DMS 273 (cell line): Measurements from ENCODE around the gene UGT2B7.
"Not testable (repeated sequence)": the region's sequence is repeated elsewhere in the genome, so short reads cannot be mapped to it uniquely, and the experiment has no call there.

Source experiments
- DNase-seq: peaks from one replicate; lab custom pipeline; 2025; ENCODE audit not compliant: unreplicated experiment; lab: John Stamatoyannopoulos, UW

The UGT2B7 gene

DNA sequence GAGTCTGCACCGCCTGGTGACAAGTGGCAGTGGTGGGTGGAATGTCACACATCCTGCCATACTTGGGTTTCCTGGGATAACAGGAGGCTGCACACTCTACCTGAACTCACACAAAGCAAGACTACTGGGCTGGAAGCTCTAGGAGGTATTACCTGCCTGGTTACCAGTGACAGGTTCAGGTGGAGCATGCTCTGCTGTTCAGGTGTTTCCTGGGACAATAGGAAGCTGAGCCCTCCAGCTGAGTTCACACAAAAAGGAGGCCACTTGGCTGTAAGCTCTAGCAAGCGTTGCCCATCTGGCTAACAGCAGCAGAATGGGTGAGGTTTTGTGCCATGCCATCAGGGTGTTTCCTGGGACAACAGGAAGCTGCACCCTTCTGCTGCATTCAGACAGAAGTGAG is 17.4 kb upstream of the UGT2B7 start:
- DNase-seq = no peak

DNA sequence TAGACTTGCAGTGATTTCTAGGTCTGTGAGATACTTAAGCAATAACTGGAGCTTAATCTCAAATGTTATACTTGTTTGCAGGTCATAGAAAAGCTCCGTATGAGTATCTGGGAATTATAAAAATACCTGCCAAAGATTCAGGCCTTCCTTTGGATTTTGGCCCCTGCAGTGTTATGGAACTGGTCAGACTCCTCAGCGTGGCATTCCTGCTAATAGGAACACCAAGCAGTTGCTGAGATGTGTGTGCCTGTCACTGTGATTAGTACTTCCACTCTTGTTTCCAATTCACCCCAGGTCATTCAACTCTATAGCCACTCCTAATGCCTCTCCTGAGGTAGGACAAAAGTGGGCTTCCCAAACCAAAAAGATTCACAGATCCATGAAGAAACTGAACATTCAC is 7.8 kb upstream of the UGT2B7 start:
- no peak for DNase-seq

DNA sequence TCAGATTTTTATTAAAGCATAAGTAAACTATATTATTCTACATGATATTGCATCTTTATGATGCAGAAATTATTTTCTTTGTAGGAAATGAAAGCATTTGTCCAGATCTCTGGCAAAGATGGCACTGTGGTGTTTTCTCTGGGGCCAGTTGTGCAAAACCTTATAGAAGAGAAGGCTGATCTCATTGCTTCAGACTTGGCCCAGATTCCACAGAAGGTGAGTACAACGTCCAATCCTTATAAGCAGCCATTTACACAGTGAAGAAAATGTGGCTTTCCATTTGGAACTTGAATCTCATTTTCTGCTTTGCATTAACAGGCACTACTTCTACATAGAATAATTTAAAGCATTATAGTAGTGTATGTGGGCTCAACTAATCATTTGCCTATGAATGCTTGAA is 6.9 kb upstream of the UGT2B7 start:
- DNase-seq = no peak

DNA sequence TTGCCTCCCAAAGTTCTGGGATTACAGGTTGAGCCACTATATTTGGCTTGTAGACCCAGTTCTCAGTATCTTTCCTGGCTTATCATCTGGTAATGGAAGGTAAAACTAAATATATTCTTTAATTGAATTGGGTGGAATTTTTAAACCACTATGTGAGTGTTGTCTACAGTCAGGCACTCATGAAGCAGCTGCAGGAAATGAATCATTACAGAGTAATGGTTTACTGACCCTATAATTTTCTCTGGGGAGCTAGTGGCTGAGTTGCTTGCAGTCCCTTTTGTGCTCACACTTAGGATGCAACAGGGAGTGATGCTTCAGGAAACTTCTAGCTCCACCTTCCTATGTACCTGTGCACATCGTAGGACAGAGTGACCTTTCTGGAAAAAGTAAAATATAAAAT is 4.1 kb upstream of the UGT2B7 start:
- no peak for DNase-seq

DNA sequence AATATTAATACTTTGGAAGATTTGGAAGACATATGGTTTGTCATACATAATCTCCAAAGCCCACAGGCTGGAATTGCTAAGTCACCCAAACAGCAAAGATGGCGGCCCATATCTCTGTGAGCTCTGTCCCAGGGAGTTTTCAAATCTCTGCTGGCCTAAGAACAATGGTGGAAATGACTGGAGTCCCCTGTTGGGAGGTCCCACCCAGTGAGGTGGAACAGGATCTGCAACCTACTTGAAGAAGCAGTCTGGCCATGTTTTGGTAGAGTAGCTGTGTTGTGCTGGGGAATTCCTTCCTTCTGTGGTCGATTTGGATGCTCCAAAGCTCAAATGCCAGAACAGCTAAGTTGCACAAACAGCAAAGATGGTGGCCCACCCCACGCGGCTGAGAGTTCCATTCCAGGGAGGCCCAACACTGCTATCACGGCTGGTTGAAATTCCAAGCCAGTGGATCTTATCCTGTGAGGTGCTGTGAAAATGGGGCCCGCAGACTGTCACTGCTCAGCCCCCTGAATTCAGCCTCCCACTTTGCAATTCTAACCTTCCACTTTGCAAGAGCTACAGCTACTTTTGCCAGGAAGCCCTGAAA is 3.2 kb upstream of the UGT2B7 start:
- no peak for DNase-seq

DNA sequence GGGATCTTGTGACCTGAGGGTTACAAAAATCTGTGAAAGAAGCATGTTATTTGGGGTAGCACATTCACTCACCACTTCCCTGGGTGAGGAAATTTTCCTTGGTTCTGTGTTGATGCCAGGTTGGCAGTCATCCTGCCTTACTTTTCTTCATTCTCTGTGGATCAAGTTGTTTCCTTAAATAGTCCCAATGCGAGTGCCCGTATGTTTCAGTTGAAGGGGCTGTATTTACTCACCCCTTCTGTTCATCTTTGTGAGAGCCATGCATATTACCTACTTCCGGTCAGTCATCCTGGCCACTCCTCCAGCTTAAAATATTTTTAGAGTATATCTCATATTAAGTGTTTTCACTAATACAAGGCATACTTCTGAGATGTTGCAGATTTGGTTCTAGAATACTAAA is 2.6 kb upstream of the UGT2B7 start:
- DNase-seq = no peak

DNA sequence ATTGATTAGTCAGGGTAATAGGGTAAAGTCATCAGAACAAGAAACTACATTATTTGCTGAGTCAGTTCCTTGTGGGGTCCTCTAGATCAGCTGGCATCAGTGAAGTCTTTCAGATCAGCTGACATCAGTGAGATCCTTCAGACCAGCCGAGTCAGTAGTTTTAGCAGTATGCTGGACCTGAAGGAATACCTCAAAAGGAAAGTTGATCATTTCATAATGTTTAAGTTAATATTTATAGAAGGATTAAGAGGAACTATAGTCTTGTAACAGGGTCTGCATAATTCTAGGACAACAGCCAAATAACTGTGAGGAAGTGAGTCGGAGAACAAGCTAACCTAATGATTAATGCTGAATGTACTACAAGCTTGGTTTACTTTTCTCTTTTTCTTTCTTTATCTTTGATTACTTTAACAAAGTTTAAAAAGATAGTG is 958 bp upstream of the UGT2B7 start:
- no peak for DNase-seq

DNA sequence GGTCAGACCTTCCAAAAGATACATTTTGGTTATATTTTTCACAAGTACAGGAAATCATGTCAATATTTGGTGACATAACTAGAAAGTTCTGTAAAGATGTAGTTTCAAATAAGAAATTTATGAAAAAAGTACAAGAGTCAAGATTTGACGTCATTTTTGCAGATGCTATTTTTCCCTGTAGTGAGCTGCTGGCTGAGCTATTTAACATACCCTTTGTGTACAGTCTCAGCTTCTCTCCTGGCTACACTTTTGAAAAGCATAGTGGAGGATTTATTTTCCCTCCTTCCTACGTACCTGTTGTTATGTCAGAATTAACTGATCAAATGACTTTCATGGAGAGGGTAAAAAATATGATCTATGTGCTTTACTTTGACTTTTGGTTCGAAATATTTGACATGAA is 536 bp downstream of the UGT2B7 start:
- no peak for DNase-seq

DNA sequence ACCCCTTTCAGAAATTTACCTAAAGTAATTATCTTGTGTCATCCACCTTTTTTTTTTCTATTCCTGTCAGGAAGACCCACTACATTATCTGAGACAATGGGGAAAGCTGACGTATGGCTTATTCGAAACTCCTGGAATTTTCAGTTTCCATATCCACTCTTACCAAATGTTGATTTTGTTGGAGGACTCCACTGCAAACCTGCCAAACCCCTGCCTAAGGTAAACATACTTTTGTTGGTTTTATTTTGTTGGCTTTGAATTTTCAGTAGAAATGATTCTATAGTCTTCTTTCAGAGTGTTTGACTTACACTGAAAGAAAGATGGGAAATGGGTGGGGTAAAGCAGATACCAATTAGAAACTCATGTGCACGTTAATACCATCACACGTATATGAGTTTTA is 2.2 kb downstream of the UGT2B7 start:
- no peak for DNase-seq

DNA sequence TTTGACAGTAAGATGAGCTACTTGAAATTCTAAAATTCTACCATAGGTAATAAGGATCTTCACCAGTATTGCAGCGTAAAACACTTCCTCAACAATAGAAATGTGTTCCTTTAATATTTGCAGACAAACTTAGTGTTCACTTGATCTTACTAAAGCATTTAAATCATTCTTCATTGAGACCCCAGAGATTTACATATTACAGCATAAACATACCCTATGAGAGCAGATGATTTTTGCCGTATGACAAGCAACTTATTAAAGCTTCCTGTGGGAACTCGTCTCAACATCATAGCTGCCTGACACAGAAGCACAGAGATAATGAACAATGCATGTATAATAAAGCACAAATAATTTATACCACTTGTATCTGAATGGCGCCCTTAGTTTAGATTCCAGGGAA is 3.6 kb downstream of the UGT2B7 start:
- DNase-seq = no peak

DNA sequence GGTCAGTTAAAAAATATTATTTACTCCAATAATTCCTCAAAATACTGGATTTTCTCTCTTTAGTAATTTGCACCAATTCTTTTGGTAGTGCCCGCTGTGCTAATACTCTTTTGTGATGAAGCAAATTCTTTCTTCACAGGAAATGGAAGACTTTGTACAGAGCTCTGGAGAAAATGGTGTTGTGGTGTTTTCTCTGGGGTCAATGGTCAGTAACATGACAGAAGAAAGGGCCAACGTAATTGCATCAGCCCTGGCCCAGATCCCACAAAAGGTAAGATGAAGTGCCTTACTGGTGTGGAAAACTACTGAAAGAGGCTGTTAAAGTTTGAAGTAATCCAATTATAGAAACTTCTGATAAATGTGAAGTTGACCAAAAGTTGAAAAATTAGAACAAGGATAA is 6.4 kb downstream of the UGT2B7 start:
- DNase-seq = not testable (repeated sequence)

DNA sequence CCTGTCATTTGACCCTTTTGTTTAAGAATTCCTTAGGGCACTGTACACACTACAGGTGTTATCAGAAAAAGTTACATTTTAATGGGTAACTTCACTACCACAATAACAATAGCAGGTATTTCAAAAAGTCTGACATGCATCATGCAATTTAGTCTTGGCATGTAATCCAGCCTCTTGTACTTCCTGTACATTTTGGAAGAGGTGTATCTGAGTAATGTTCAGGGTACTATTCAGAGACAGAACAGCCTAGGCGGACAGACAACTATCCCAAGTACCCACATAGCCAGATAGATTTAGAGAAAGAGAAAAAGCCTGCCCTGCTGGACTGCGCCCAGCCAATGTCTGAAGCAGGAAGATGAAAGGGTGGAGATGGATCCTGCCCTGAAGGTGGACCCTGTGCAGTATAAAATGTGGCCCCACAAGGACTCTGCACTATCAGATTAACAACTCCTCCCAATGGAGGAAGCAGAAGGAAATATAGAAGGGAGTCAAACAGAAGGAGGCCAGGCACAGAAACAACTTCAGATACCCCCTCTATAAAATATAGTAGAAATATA is 8.5 kb downstream of the UGT2B7 start:
- no peak for DNase-seq

DNA sequence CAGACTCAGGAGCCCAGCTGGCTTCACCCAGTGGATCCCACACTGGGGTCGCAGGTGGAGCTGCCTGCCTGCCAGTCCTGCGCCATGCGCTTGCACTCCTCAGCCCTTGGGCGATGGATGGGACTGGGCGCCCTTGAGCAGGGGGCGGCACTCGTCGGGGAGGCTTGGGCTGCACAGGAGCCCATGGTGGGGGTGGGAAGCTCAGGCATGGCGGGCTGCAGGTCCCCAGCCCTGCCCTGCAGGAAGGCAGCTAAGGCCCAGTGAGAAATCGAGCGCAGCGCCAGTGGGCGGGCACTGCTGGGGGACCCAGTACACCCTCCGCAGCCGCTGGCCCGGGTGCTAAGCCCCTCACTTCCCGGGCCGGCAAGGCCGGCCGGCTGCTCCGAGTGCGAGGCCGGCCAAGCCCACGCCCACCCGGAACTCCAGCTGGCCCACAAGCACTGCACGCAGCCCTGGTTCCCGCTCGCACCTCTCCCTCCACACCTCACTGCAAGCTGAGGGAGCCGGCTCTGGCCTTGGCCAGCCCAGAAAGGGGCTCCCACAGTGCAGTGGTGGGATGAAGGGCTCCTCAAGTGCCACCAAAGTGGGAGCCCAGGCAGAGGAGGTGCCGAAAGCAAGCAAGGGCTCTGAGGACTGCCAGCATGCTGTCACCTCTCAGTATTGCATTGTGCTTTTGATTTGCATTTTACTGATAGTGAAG is 19.0 kb downstream of the UGT2B7 start:
- not testable (repeated sequence) for DNase-seq

DNA sequence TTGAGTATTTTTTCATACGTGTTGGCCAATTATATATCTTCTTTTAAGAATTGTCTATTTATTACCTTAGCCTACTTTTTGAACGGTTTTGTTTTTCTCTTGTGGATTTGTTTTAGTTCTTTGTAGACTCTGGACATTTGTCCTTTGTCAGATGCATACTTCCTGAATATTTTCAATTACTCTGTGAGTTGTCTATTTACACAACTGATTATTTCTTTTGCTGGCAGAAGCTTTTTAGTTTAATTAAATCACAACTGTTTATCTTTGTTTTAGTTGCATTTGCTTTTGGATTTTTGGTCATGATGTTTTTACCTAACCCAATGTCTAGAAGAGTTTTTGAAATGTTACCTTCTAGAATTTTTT is 19.6 kb downstream of the UGT2B7 start:
- no peak for DNase-seq

DNA sequence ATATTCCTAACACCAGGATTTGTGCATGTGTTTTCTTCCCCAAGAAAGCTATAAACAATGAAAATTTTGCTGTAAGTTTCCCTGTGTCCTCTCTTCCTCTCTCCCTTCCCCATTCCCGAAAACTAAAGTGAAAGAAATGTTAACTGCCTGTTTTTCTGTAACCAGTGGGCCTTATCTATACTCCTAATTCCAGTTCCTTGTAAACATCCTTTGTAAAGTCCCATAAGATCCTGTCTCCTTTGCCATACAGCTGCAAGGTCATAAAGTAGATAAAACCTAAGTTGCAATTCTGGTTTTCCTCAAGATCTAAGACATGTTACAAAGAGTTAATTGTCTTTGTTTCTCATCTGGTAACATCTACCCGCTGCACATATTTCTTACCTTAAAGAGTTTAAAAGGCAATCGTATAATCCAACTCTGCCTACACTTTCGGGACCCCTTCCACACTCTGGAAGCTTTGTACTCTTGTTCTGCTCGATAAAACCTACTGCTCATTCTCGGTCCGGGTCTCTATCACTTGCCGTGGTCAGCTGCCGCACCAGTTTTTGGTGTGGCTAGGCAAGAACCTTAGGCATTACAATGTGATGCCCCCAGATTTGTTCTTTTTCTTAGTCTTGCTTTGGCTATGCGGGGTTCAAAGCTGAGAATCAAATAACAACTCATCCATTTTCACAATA is 20.5 kb downstream of the UGT2B7 start:
- no peak for DNase-seq

DNA sequence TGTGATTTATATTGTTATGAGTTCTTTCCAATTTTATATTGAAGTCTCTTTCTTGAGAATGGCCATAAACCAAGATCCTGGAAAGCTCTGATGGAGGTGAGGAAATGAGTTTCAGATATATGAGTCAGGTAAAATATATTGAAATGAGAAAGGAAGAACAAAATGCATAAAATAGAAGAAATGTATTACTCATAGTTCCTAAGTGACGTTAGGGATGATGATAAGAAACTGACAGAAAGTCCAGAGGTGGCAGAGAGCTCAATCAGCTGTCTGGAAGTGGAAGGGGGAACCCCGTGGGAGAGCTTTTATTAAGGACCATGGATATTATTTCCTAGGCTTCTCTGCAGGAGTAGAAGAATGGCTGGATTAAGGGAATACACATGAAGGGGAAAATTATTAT is 24.6 kb downstream of the UGT2B7 start:
- no peak for DNase-seq

DNA sequence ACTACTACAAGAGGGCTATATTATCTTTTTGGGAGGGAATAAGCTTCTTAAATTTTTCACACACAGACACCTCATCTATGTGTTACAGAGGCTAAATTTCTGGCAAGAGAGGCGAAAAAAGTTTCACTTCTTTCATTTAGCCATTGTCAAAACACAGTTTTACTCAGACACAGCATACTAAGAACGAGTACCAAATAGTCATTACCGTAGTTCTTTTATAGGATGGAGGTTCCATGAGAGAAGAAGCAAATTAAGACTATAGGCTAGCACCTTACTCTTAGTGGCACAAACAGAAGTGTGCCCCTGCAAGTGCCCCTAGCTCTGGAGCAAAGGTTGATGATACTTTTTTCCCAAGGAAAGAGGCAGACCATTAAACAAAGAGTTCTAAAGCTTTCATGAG is 26.2 kb downstream of the UGT2B7 start:
- no peak for DNase-seq

DNA sequence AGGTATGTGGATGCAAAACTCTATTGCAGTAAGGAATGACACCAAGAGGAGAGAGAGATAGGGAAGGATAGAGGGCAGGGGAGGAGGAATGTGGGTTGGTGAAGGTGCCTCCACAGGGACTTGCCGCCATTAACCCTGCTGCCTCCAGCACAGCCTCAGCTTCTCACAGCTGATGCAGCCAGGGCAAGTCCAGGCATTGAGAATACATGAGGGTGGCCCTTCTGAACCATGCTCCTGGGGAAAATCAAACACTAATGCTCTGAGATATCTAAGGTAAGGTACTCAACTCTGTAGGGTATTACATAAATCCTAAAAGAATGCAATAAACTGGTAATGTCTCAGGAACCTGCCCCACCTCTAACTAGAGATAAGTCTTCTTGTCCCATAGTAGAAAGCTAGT is 28.7 kb downstream of the UGT2B7 start:
- DNase-seq = no peak

DNA sequence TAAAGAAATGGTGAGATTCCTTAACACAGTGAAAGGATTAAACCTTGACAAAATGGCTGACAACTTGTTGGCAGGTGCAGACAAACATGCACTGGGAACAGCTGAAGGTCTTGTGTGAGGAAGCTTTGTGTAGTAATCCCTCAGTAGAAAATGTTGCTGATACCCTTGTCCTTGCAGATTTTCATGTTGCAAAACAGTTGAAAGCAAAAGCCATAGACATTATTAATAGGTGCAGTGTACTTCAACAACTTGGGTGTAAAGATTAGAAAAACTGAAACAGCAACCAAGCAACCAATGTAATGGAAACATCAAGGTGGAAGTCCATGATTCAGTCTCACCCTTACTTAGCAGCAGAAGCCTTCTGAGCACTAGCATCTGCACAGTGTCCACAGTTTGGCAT is 29.8 kb downstream of the UGT2B7 start:
- no peak for DNase-seq

DNA sequence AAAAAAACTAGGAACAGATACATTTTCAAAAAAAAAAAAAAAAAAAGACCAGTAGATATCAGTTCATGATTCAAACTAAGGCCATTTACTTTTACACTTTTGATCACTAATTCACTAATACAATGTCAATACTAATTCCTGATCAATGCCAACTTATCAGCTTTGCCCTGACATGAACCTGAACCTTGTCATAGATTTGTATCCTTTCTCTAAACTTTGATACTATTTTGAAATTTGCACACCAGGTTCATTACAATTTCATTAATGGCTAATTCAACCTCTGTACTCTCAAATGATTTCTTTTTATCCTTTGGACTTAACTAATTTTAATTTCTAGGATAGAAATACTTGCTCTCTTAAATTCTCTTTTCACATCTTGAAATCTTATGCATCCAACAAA is 37.7 kb downstream of the UGT2B7 start:
- no peak for DNase-seq

DNA sequence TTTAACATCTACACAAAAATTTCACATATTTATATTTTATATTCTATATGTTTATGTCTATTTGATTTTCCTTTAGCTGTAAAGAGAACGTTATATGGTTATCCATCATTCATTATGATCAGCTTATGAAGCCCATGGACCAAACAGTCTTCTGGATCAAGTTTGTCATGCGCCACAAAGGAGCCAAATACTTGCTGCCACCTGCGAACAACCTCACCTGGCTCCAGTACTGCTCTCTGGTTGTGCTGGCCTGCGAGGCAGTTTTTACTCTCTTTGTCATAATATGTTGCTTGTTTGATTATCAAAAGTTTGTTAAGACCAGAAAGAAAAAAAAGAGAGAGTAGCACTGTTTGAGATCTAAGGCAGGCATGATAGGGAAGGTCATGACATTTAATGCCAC is 38.2 kb downstream of the UGT2B7 start:
- no peak for DNase-seq

DNA sequence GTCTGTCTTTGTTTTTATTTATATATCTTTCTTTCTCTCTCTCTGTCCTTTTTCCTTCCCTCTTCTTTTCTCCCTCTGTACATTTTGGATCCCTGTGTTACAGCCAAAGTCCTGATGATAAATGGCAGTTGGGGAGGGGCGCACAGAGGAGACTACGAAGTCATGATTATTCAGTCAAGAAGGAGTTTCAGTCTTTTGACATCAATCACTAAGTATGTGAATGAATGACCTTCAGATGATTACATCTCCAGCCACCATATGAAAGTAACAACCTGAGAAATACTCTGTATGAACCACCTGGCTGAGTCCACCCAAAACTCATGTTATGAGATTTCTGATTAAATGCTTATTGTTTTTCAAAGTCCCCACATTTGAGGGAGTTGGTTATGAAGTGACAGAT is 45.0 kb downstream of the UGT2B7 start:
- DNase-seq = no peak
